HepG2 (cell line): ENCODE results near the gene TMEM258. TPM values are rescaled to one million over a fixed set of nuclear protein-coding genes. Genes with fewer than 3 reads are reported as not detected.
A peak's percentile ranks its signal among the peaks of the same experiment; 100 is the strongest.

Source experiments
- BCL6 ChIP-seq: IDR thresholded peaks from 2 replicates; pipeline ENCODE4 v1.6.1; 2016; ENCODE audit warnings: missing genetic modification reagents, missing compliant biosample characterization
- FOXA1 ChIP-seq, 2 experiments: fragments of 450-650 bp in 1 of 2; sonication (generic) in 1 of 2; formaldehyde crosslinking in 1 of 2; IDR thresholded peaks; 2 replicates each; pipeline versions ENCODE4 v1.4.0 to v1.6.1; 2016 to 2020; ENCODE audit warnings: missing genetic modification reagents in 1 of 2
- FOXA3 ChIP-seq: IDR thresholded peaks from 2 replicates; pipeline ENCODE4 v1.6.1; 2016; ENCODE audit warnings: missing genetic modification reagents, missing compliant biosample characterization
- MAFK ChIP-seq, 2 experiments: IDR thresholded peaks in 1 of 2; conservative IDR thresholded peaks in 1 of 2; 2 replicates each; pipeline ENCODE4 v1.6.1; 2011; ENCODE audit warnings: improper control_type of control experiment in 2 of 2, low read length in 2 of 2
- MYNN ChIP-seq: sonication (generic); formaldehyde crosslinking; IDR thresholded peaks from 2 replicates; pipeline ENCODE4 v1.4.0; 2020; ENCODE audit warnings: mild to moderate bottlenecking, low read depth, missing genetic modification reagents
- NFKB2 ChIP-seq: sonication (generic); formaldehyde crosslinking; IDR thresholded peaks from 2 replicates; pipeline ENCODE4 v1.4.0; 2020; ENCODE audit warnings: missing genetic modification reagents, borderline replicate concordance
- NR2F6 ChIP-seq, 2 experiments: IDR thresholded peaks; 2 replicates each; pipeline ENCODE4 v1.6.1; 2016; ENCODE audit warnings: antibody characterized with exemption in 1 of 2, mild to moderate bottlenecking in 1 of 2
- POLR2G ChIP-seq: fragments of 200-400 bp; formaldehyde crosslinking; IDR thresholded peaks from 2 replicates; pipeline ENCODE4 v1.6.1; 2018; ENCODE audit warnings: mild to moderate bottlenecking, low read depth, low read length, moderate library complexity
- PPARG ChIP-seq: conservative IDR thresholded peaks from 2 replicates; pipeline ENCODE4 v1.6.1; 2016; ENCODE audit warnings: missing biosample characterization, missing genetic modification reagents
- RORA ChIP-seq: sonication (generic); formaldehyde crosslinking; IDR thresholded peaks from 2 replicates; pipeline ENCODE4 v1.5.0; 2020; ENCODE audit warnings: mild to moderate bottlenecking, missing genetic modification reagents, moderate library complexity
- SATB2 ChIP-seq: sonication (generic); formaldehyde crosslinking; IDR thresholded peaks from 2 replicates; pipeline ENCODE4 v1.5.0; 2020; ENCODE audit warnings: missing genetic modification reagents
- SOX5 ChIP-seq: IDR thresholded peaks from 2 replicates; pipeline ENCODE4 v1.6.1; 2016; ENCODE audit warnings: borderline replicate concordance
- SP2 ChIP-seq: sonication (generic); formaldehyde crosslinking; IDR thresholded peaks from 2 replicates; pipeline ENCODE4 v1.5.1; 2020; ENCODE audit warnings: mild to moderate bottlenecking, missing genetic modification reagents
- TARDBP ChIP-seq: sonication (generic); formaldehyde crosslinking; IDR thresholded peaks from 2 replicates; pipeline ENCODE4 v1.8.0; 2022; ENCODE audit warnings: mild to moderate bottlenecking, missing genetic modification reagents
- TOPORS ChIP-seq: sonication (generic); formaldehyde crosslinking; IDR thresholded peaks from 2 replicates; pipeline ENCODE4 v1.8.0; 2023; ENCODE audit warnings: mild to moderate bottlenecking, missing genetic modification reagents
- ZBTB1 ChIP-seq: sonication (generic); formaldehyde crosslinking; IDR thresholded peaks from 2 replicates; pipeline ENCODE4 v1.4.0; 2020; ENCODE audit warnings: missing genetic modification reagents, borderline replicate concordance
- ZNF552 ChIP-seq: sonication (generic); formaldehyde crosslinking; IDR thresholded peaks from 2 replicates; pipeline ENCODE4 v1.9.0; 2022; ENCODE audit warnings: missing genetic modification reagents, mild to moderate bottlenecking, borderline replicate concordance
- ZNF619 ChIP-seq: sonication (generic); formaldehyde crosslinking; IDR thresholded peaks from 2 replicates; pipeline ENCODE4 v1.4.0; 2020; ENCODE audit warnings: mild to moderate bottlenecking, missing genetic modification reagents
- ZNF850 ChIP-seq: sonication (generic); formaldehyde crosslinking; conservative IDR thresholded peaks from 2 replicates; pipeline ENCODE4 v1.9.0; 2021; ENCODE audit warnings: mild to moderate bottlenecking, missing genetic modification reagents
- polyA plus RNA-seq, 8 experiments: library from polyadenylated mRNA; depleted of rRNA in 3 of 8; stranded (reverse) in 7 of 8; unstranded in 1 of 8; fragments of >200 nt; fragmentation: Illumina TruSeq in 4 of 8; extraction: Trizol in 4 of 8; gene quantifications; 2 replicates each; pipeline versions ENCODE4 v1.2.1 to v1.2.3, GENCODE V29; 2011 to 2016; ENCODE audit warnings: low read depth in 4 of 8, missing spikeins in 1 of 8, mixed read lengths in 1 of 8; ENCODE audit not compliant: insufficient read depth in 1 of 8
- total RNA-seq, 5 experiments: library from RNA; depleted of rRNA; stranded (reverse); fragments of >200 nt; fragmentation: Illumina TruSeq; extraction: Trizol; gene quantifications; 2 replicates each; pipeline ENCODE4 v1.2.3, GENCODE V29; 2016; ENCODE audit warnings: low read depth in 1 of 5
- TF ChIP-seq, protein P1 (sequence below), 2 experiments: IDR thresholded peaks; 2 replicates each; pipeline ENCODE4 v1.6.1; 2011 to 2012; ENCODE audit warnings: low read length in 2 of 2, borderline replicate concordance in 1 of 2, low read depth in 1 of 2, mild to moderate bottlenecking in 1 of 2, moderate library complexity in 1 of 2
- TF ChIP-seq, protein P2 (sequence below): sonication (generic); formaldehyde crosslinking; IDR thresholded peaks from 2 replicates; pipeline ENCODE4 v1.4.0; 2020; ENCODE audit warnings: missing genetic modification reagents, mild to moderate bottlenecking, borderline replicate concordance

Gene TMEM258
- total and polyA plus RNA-seq, 2 of the 13 experiments (the other 11 are each of a cell fraction or from before 2014, with no cell fraction given): 175 to 424 TPM

DNA sequence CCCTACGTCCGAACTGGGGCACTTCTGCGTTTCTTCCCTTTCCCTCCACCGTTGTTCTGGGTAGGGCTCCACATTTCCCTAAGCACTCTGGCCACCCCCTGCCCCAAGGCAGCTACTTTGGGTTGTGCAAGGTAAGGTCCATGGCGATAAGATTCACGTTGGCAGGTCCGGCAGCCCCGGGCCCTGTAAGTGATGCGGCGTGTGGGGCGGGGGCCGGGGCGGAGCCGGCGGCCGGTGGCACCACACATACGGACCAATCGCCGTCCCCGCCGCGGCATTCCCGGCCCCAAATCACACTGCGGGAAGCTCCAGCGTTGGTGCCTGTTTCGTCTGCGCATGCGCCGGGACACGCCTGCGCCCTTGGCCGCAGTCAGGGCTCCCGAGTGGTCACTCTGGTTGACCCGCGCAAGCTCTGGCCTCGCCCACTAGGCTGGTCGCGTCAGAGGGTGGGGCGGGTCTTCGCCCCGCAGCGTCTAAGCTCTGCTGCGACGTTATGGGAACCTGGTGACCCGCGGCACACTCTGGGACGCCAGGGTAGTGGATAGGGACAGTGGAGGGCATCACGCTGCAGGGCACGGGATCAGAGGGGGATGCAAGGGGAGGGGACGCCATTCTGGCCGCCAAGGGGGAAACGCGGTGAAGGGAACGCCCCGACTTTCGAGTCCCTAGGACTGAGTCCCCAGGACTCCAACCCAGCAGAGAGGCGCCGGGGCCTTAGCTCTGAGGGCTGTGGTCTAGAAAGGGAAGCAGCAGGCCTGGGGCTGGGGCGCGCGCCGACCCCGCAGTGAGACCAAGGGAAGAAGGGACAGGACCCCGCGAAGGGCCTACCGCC, 22.8 kb upstream of the TMEM258 start (continued):
- TF ChIP-seq, protein P1, sequence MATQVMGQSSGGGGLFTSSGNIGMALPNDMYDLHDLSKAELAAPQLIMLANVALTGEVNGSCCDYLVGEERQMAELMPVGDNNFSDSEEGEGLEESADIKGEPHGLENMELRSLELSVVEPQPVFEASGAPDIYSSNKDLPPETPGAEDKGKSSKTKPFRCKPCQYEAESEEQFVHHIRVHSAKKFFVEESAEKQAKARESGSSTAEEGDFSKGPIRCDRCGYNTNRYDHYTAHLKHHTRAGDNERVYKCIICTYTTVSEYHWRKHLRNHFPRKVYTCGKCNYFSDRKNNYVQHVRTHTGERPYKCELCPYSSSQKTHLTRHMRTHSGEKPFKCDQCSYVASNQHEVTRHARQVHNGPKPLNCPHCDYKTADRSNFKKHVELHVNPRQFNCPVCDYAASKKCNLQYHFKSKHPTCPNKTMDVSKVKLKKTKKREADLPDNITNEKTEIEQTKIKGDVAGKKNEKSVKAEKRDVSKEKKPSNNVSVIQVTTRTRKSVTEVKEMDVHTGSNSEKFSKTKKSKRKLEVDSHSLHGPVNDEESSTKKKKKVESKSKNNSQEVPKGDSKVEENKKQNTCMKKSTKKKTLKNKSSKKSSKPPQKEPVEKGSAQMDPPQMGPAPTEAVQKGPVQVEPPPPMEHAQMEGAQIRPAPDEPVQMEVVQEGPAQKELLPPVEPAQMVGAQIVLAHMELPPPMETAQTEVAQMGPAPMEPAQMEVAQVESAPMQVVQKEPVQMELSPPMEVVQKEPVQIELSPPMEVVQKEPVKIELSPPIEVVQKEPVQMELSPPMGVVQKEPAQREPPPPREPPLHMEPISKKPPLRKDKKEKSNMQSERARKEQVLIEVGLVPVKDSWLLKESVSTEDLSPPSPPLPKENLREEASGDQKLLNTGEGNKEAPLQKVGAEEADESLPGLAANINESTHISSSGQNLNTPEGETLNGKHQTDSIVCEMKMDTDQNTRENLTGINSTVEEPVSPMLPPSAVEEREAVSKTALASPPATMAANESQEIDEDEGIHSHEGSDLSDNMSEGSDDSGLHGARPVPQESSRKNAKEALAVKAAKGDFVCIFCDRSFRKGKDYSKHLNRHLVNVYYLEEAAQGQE (IDR thresholded peaks at IDR 0.05; ENCODE audit: borderline replicate concordance in 1 of 2, low read depth in 1 of 2, low read length in 2 of 2): 0 out of 4 replicates have a peak, but pooled peaks of 1 of the 2 experiments have one; percentile 40
- TF ChIP-seq, protein P2, sequence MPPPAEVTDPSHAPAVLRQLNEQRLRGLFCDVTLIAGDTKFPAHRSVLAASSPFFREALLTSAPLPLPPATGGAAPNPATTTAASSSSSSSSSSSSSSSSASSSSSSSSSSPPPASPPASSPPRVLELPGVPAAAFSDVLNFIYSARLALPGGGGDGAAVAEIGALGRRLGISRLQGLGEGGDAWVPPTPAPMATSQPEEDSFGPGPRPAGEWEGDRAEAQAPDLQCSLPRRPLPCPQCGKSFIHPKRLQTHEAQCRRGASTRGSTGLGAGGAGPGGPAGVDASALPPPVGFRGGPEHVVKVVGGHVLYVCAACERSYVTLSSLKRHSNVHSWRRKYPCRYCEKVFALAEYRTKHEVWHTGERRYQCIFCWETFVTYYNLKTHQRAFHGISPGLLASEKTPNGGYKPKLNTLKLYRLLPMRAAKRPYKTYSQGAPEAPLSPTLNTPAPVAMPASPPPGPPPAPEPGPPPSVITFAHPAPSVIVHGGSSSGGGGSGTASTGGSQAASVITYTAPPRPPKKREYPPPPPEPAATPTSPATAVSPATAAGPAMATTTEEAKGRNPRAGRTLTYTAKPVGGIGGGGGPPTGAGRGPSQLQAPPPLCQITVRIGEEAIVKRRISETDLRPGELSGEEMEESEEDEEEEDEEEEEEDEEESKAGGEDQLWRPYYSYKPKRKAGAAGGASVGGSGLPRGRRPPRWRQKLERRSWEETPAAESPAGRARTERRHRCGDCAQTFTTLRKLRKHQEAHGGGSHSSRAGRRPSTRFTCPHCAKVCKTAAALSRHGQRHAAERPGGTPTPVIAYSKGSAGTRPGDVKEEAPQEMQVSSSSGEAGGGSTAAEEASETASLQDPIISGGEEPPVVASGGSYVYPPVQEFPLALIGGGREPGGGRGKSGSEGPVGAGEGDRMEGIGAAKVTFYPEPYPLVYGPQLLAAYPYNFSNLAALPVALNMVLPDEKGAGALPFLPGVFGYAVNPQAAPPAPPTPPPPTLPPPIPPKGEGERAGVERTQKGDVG: no peak
- TF ChIP-seq POLR2G (peak; percentile 94), MAFK (conservative IDR thresholded peaks at IDR 0.05 in 1 of 2, IDR thresholded peaks at IDR 0.05 in 1 of 2; ENCODE audit: low read length in 2 of 2) (no peak), BCL6 (CRISPR knock-in tag) (0 out of 2 replicates have a peak, but pooled peaks have one; percentile 7), FOXA3 (CRISPR knock-in tag) (no peak), NFKB2 (peak; percentile 82; the same call in 1 of the 2 replicates), ZBTB1 (CRISPR knock-in tag) (no peak), RORA (CRISPR knock-in tag) (no peak), TOPORS (CRISPR knock-in tag) (no peak; the same call in none of the 2 replicates), TARDBP (CRISPR knock-in tag) (peak; percentile 70), ZNF552 (CRISPR knock-in tag) (no peak), MYNN (CRISPR knock-in tag) (no peak), ZNF619 (CRISPR knock-in tag) (0 out of 2 replicates have a peak, but pooled peaks have one; percentile 49), ZNF850 (no peak), SATB2 (CRISPR knock-in tag) (no peak; the same call in 1 of the 2 replicates), FOXA1 (IDR thresholded peaks at IDR 0.05) (no peak), FOXA1 (CRISPR knock-in tag; IDR thresholded peaks at IDR 0.05) (no peak), PPARG (no peak), SP2 (CRISPR knock-in tag) (peak; percentile 55; the same call in 1 of the 2 replicates), SOX5 (CRISPR knock-in tag) (no peak), NR2F6 (IDR thresholded peaks at IDR 0.05) (no peak), NR2F6 (CRISPR knock-in tag; IDR thresholded peaks at IDR 0.05) (peak; percentile 31; the same call in 1 of the 2 replicates)
